Measurements from ENCODE around the gene CAMKK1.

GRCh38 chr17:3918372-3919122, 25.7 kb upstream of the CAMKK1 start:
- TF ChIP-seq CTCF (IDR thresholded peaks at IDR 0.05 in 4 of 5, conservative IDR thresholded peaks at IDR 0.05 in 1 of 5) = no peak
- TF ChIP-seq POLR2A (IDR thresholded peaks at IDR 0.05) = no peak

All from gastrocnemius medialis (tissue), 4 donors.